SK-N-SH (cell line): ENCODE measurements around the gene BPIFB3. TPM values are rescaled to one million over a fixed set of nuclear protein-coding genes. Genes with fewer than 3 reads are reported as not detected.
"Not testable (repeated sequence)": the region's sequence is repeated elsewhere in the genome, so short reads cannot be mapped to it uniquely, and the experiment has no call there.

Source experiments
- CTCF ChIA-PET: fragments of 300-600, 350-600 bp; formaldehyde crosslinking; extraction: SDS; loops from one replicate; lab custom pipeline; 2021; lab: Yijun Ruan, JAX
- POLR2A ChIA-PET: fragments of 350-600 bp; sonication (Branson Sonifier 250); formaldehyde crosslinking; extraction: SDS; loops from one replicate; lab custom pipeline; 2020; ENCODE audit warnings: antibody characterized with exemption, inconsistent platforms; lab: Yijun Ruan, JAX
- DNase-seq: peaks from one replicate; pipeline ENCODE4 v3.0.0; 2012
- H2AFZ ChIP-seq: fragments of 200-600 bp; sonication (generic); 2 replicates; pipeline ENCODE4 v1.8.1; 2016; ENCODE audit warnings: antibody characterized with exemption, mild to moderate bottlenecking, low read depth
- H3F3A ChIP-seq: fragments of 200-600 bp; sonication (generic); replicated peaks from 2 replicates; pipeline ENCODE3; 2016; ENCODE audit warnings: antibody characterized with exemption, mild to moderate bottlenecking; ENCODE audit not compliant: insufficient read depth
- H3K27ac ChIP-seq, 2 experiments: fragments of 200-500 bp in 1 of 2; fragments of 200-600 bp in 1 of 2; sonication (Bioruptor generic) in 1 of 2; sonication (generic), shearing (Covaris generic) in 1 of 2; 2 replicates each; pipeline versions ENCODE4 v1.5.1 to v1.6.1; 2014 to 2016; ENCODE audit warnings: low read depth in 2 of 2, inconsistent platforms in 1 of 2, low read length in 1 of 2, mild to moderate bottlenecking in 1 of 2, mixed read lengths in 1 of 2
- H3K27me3 ChIP-seq: fragments of 200-600 bp; sonication (generic), shearing (Covaris generic); 2 replicates; pipeline ENCODE4 v1.6.1; 2016; ENCODE audit warnings: mixed run types; ENCODE audit not compliant: insufficient read depth
- H3K36me3 ChIP-seq, 2 experiments: fragments of 200-500 bp in 1 of 2; fragments of 200-600 bp in 1 of 2; sonication (Bioruptor generic) in 1 of 2; sonication (generic) in 1 of 2; replicated peaks in 1 of 2; 2 replicates each; pipeline versions ENCODE3 to v1.5.1; 2014 to 2016; ENCODE audit warnings: low read length in 1 of 2, mild to moderate bottlenecking in 1 of 2; ENCODE audit not compliant: insufficient read depth in 2 of 2, control insufficient read depth in 1 of 2
- H3K4me1 ChIP-seq, 2 experiments: fragments of 200-500 bp in 1 of 2; fragments of 200-600 bp in 1 of 2; sonication (Bioruptor generic) in 1 of 2; sonication (generic), shearing (Covaris generic) in 1 of 2; 2 replicates each; pipeline versions ENCODE4 v1.5.1 to v1.6.1; 2014 to 2016; ENCODE audit warnings: low read depth in 1 of 2, low read length in 1 of 2, mixed run types in 1 of 2; ENCODE audit not compliant: insufficient read depth in 2 of 2, control insufficient read depth in 1 of 2
- H3K4me2 ChIP-seq: fragments of 200-600 bp; sonication (generic), shearing (Covaris generic); 2 replicates; pipeline ENCODE4 v1.6.1; 2017; ENCODE audit warnings: mixed run types
- H3K4me3 ChIP-seq, 2 experiments: fragments of 200-500 bp in 1 of 2; fragments of 200-600 bp in 1 of 2; sonication (Bioruptor generic) in 1 of 2; sonication (generic), shearing (Covaris generic) in 1 of 2; 2 replicates each; pipeline versions ENCODE4 v1.5.1 to v1.8.1; 2014 to 2016; ENCODE audit warnings: low read depth in 2 of 2, inconsistent platforms in 1 of 2, low read length in 1 of 2, mild to moderate bottlenecking in 1 of 2, mixed read lengths in 1 of 2, moderate library complexity in 1 of 2
- H3K79me2 ChIP-seq: fragments of 200-600 bp; sonication (generic); 2 replicates; pipeline ENCODE4 v1.8.1; 2017; ENCODE audit warnings: mild to moderate bottlenecking; ENCODE audit not compliant: insufficient read depth
- H3K9ac ChIP-seq: fragments of 200-600 bp; sonication (generic); 2 replicates; pipeline ENCODE4 v1.6.1; 2017; ENCODE audit warnings: mixed run types
- H3K9me2 ChIP-seq: fragments of 200-600 bp; sonication (generic); 2 replicates; pipeline ENCODE4 v1.6.1; 2017; ENCODE audit warnings: mixed run types
- H3K9me3 ChIP-seq: fragments of 200-600 bp; sonication (generic); 2 replicates; pipeline ENCODE4 v1.6.1; 2017; ENCODE audit warnings: mixed run types, mild to moderate bottlenecking, moderate library complexity
- H4K20me1 ChIP-seq: fragments of 200-600 bp; sonication (generic); 2 replicates; pipeline ENCODE4 v1.6.1; 2017; ENCODE audit warnings: mild to moderate bottlenecking, mixed run types; ENCODE audit not compliant: insufficient read depth
- CTCF ChIP-seq: fragments of 200-600 bp; sonication (generic); IDR thresholded peaks from 2 replicates; pipeline ENCODE4 v1.6.1; 2017; ENCODE audit warnings: antibody characterized with exemption, mild to moderate bottlenecking, moderate library complexity
- ELF1 ChIP-seq: IDR thresholded peaks from 2 replicates; pipeline ENCODE4 v1.4.0; 2012
- EP300 ChIP-seq, 2 experiments: IDR thresholded peaks; 2 replicates each; pipeline versions ENCODE4 v1.4.0 to v1.6.1; 2012; ENCODE audit warnings: borderline replicate concordance in 1 of 2, low read depth in 1 of 2, low read length in 1 of 2
- FOSL2 ChIP-seq: IDR thresholded peaks from 2 replicates; pipeline ENCODE4 v1.4.0; 2012; ENCODE audit warnings: low read depth, mild to moderate bottlenecking, moderate library complexity, borderline replicate concordance
- FOXM1 ChIP-seq: IDR thresholded peaks from 2 replicates; pipeline ENCODE4 v1.4.0; 2012; ENCODE audit warnings: low read depth, mild to moderate bottlenecking
- JUND ChIP-seq: IDR thresholded peaks from 2 replicates; pipeline ENCODE4 v1.4.0; 2012
- MAX ChIP-seq: IDR thresholded peaks from 2 replicates; pipeline ENCODE4 v1.4.0; 2012; ENCODE audit warnings: low read depth
- NFIC ChIP-seq: IDR thresholded peaks from 2 replicates; pipeline ENCODE4 v1.4.0; 2012; ENCODE audit warnings: borderline replicate concordance
- NRF1 ChIP-seq: IDR thresholded peaks from 2 replicates; pipeline ENCODE4 v1.6.1; 2012; ENCODE audit warnings: low read depth, mild to moderate bottlenecking, low read length
- PBX3 ChIP-seq: IDR thresholded peaks from 2 replicates; pipeline ENCODE4; 2012
- REST ChIP-seq: IDR thresholded peaks from 2 replicates; pipeline ENCODE4 v1.6.1; 2012; ENCODE audit warnings: mild to moderate bottlenecking, low read depth, low read length, moderate library complexity
- RXRA ChIP-seq: IDR thresholded peaks from 2 replicates; pipeline ENCODE4 v1.4.0; 2012; ENCODE audit warnings: low read depth, mild to moderate bottlenecking, borderline replicate concordance
- SIN3A ChIP-seq: IDR thresholded peaks from 2 replicates; pipeline ENCODE4 v1.6.1; 2012; ENCODE audit warnings: low read depth, mild to moderate bottlenecking, low read length, moderate library complexity, borderline replicate concordance
- SMC3 ChIP-seq: IDR thresholded peaks from 2 replicates; pipeline ENCODE4 v1.6.1; 2012; ENCODE audit warnings: low read depth, low read length, improper control_type of control experiment
- TAF1 ChIP-seq: IDR thresholded peaks from 2 replicates; pipeline ENCODE4 v1.6.1; 2012; ENCODE audit warnings: low read depth, mild to moderate bottlenecking, low read length, moderate library complexity, borderline replicate concordance
- TCF12 ChIP-seq: IDR thresholded peaks from 2 replicates; pipeline ENCODE4 v1.4.0; 2012
- TEAD4 ChIP-seq: IDR thresholded peaks from 2 replicates; pipeline ENCODE4 v1.4.0; 2012; ENCODE audit warnings: mild to moderate bottlenecking, borderline replicate concordance; ENCODE audit not compliant: insufficient read depth
- YY1 ChIP-seq: IDR thresholded peaks from 2 replicates; pipeline ENCODE4 v1.4.0; 2012; ENCODE audit warnings: low read depth, mild to moderate bottlenecking
- WGBS: methylation state at CpG from one replicate; pipeline ENCODE4 v1.1.6; 2017; ENCODE audit warnings: low lambda C conversion rate; 5-methylcytosine and 5-hydroxymethylcytosine counted together
- polyA plus RNA-seq, 3 experiments: library from polyadenylated mRNA; depleted of rRNA; stranded (reverse); fragments of >200 nt; gene quantifications; 2 replicates each; pipeline ENCODE4 v1.2.3, GENCODE V29; 2012

Gene BPIFB3
- polyA plus RNA-seq, 1 of the 3 experiments (the other 2 are of a cell fraction) = not detected

- no peak for TF ChIP-seq MAX
- no peak for TF ChIP-seq FOSL2
- no peak for TF ChIP-seq YY1
Measured at GRCh38 chr20:33112547-33113386, 59.1 kb downstream of the BPIFB3 start (continued).

- no peak overlapping the region for H3K4me3 ChIP-seq
- POLR2A ChIA-PET = no interaction called here
- H3K9me2 ChIP-seq = no peaks in the 10 kb centered on the region
- H3K79me2 ChIP-seq = no peaks in the 10 kb centered on the region
- no peaks in the 10 kb centered on the region for H3F3A ChIP-seq
- no peak for DNase-seq
- CTCF ChIA-PET = no interaction called here
- H3K27ac ChIP-seq = no peak overlapping the region
- no peaks in the 10 kb centered on the region for H4K20me1 ChIP-seq
- H3K4me1 ChIP-seq = no peaks in the 10 kb centered on the region
- H3K9me3 ChIP-seq = no peaks in the 10 kb centered on the region
- TF ChIP-seq PBX3 (no peak), SMC3 (no peak), SIN3A (no peak), REST (no peak), CTCF (no peak), TAF1 (no peak), NFIC (no peak), FOSL2 (no peak), NRF1 (no peak), FOXM1 (no peak), JUND (no peak), RXRA (no peak), EP300 (IDR thresholded peaks at IDR 0.05; ENCODE audit: borderline replicate concordance in 1 of 2, low read depth in 1 of 2, low read length in 1 of 2) (no peak), ELF1 (no peak), TCF12 (no peak), TEAD4 (no peak)
- H3K9ac ChIP-seq = no peak overlapping the region
- no peaks in the 10 kb centered on the region for H3K36me3 ChIP-seq
- H3K27me3 ChIP-seq = peaks cover 11% of the 10 kb centered on the region; the same call in 1 of the 2 replicates
- H2AFZ ChIP-seq = no peak overlapping the region
- H3K4me2 ChIP-seq = no peak overlapping the region
- WGBS = 7% methylated on average over 6 of the region's 6 CpGs
Measured at GRCh38 chr20:33113387-33113908, 59.7 kb downstream of the BPIFB3 start.

GRCh38 chr20:33115501-33115900 is 61.8 kb downstream of the BPIFB3 start:
- CTCF ChIA-PET = interaction anchor here (0.7 kb wide), 1 partner anchor 1014 kb away, joined by 3 read pairs; no protein-coding TSS in a partner anchor
- H4K20me1 ChIP-seq, POLR2A ChIA-PET, H3K79me2 ChIP-seq, DNase-seq, H2AFZ ChIP-seq, H3K27ac ChIP-seq, H3K4me2 ChIP-seq, H3K9me3 ChIP-seq, H3F3A ChIP-seq, H3K9ac ChIP-seq, H3K4me1 ChIP-seq, H3K4me3 ChIP-seq, H3K36me3 ChIP-seq, H3K9me2 ChIP-seq: not testable (repeated sequence)
- 27% methylated on average over 3 of the region's 34 CpGs for WGBS
- peaks cover 11% of the 10 kb centered on the region; the same call in 1 of the 2 replicates for H3K27me3 ChIP-seq
